Heart right ventricle (tissue), 16 donors: Measurements from ENCODE around the gene ZNF236. TPM values are rescaled to one million over a fixed set of nuclear protein-coding genes. Genes with fewer than 3 reads are reported as not detected.

Experiments used
- ATAC-seq, 8 donors: fragments of 200-7000 bp; cut with Tn5 transposase; one replicate each; pipeline ENCODE4 v1.9.1; 2020; ENCODE audit warnings: mild to moderate bottlenecking in 8 of 8, moderate library complexity in 8 of 8, moderate number of reproducible peaks in 1 of 8
- DNase-seq, 2 donors: peaks; one replicate each; pipeline ENCODE4 v3.0.0-alpha.2; 2020
- H3K27ac ChIP-seq, 10 donors: fragments of 200-600 bp; sonication (generic) in 2 of 10; one replicate each; pipeline versions ENCODE4 v1.5.0 to v1.8.0; 2020 to 2022; ENCODE audit warnings: mild to moderate bottlenecking in 3 of 10
- H3K27me3 ChIP-seq, 7 donors: fragments of 200-600 bp; one replicate each; pipeline ENCODE4 v1.8.0; 2021 to 2022; ENCODE audit warnings: mild to moderate bottlenecking in 2 of 7
- H3K36me3 ChIP-seq, 9 donors: fragments of 200-600 bp; sonication (generic) in 1 of 9; one replicate each; pipeline versions ENCODE4 v1.5.0 to v1.8.0; 2020 to 2022; ENCODE audit warnings: mild to moderate bottlenecking in 2 of 9
- H3K4me1 ChIP-seq, 9 donors: fragments of 200-600 bp; sonication (generic) in 1 of 9; one replicate each; pipeline versions ENCODE4 v1.5.0 to v1.8.0; 2020 to 2022; ENCODE audit warnings: mild to moderate bottlenecking in 4 of 9
- H3K4me3 ChIP-seq, 10 donors: fragments of 200-600 bp; sonication (generic) in 2 of 10; one replicate each; pipeline versions ENCODE4 v1.5.0 to v1.8.0; 2020 to 2022; ENCODE audit warnings: mild to moderate bottlenecking in 7 of 10, moderate library complexity in 2 of 10
- H3K9me3 ChIP-seq, 11 donors: fragments of 200-600 bp in 10 of 11; sonication (generic) in 2 of 11; one replicate each; pipeline versions ENCODE4 v1.5.0 to v1.8.0; 2013 to 2022; ENCODE audit warnings: mild to moderate bottlenecking in 2 of 11, control low read depth in 1 of 11, moderate library complexity in 1 of 11
- WGBS, 2 donors: extraction: QIAGEN DNeasy Blood & Tissue Kit; methylation state at CpG; one replicate each; pipeline ENCODE4 v1.1.7; 2013; ENCODE audit warnings: inconsistent platforms in 1 of 2; 5-methylcytosine and 5-hydroxymethylcytosine counted together
- intact Hi-C, 10 donors: fragments of 100-400 bp; cut with DNase I; formaldehyde crosslinking; loops; one replicate each; pipeline versions ENCODE4 v1.11.1 to v1.14.2; 2022
- polyA plus RNA-seq, 2 donors: library from polyadenylated mRNA; stranded (reverse); fragments of 200-250 nt; gene quantifications; one replicate each; pipeline ENCODE4 v1.2.3, GENCODE V29; 2013
- total RNA-seq, 10 donors: library from RNA; stranded (reverse); fragmentation: NEBNext Ultra II Directional in 3 of 10; extraction: Animal tissue kit (Norgen Biotek cat#: 25700) in 3 of 10; gene quantifications; one replicate each; pipeline versions ENCODE4 v1.2.1 to v1.2.4, GENCODE V29; 2021 to 2023
- TF ChIP-seq, protein P1 (sequence below), 9 donors: fragments of 200-600 bp; sonication (generic) in 2 of 9; IDR thresholded peaks; one replicate each; pipeline versions ENCODE4 v1.5.0 to v1.8.0; 2021 to 2022; ENCODE audit warnings: antibody characterized with exemption in 9 of 9, mild to moderate bottlenecking in 5 of 9, moderate library complexity in 1 of 9
- donor health status: Arrhythmogenic right ventricular cardiomyopathy.
- donor health status: ischemic (EF 13 %, LVEDD 7.1; RV severe dilation, severe dysfunction).
- donor health status: healthy with polysubstance abuse.
- donor health status: DM: no; HTN: yes; CAD: no.
- donor health status: DM: no; HTN: no; CAD: no.
- donor health status: ischemic (EF 25% LVEDD 6.9; RV normal size, moderate dysfunction).
- donor health status: ischemic (EF 25% LVEDD 5.7; RV mildly dilated, moderate dysfunction).
- donor health status: healthy.
- donor health status: DM: yes; HTN: yes; CAD: no.
- donor health status: Ischemic cardiomyopathy.
- donor health status: ischemic (EF 35%, LVEDD 5.7; RV mildly dilated, moderate dysfunction).
- donor health status: nonischemic (EF 11% LVEDD 7.7; RV severe dilation, severe dysfunction).
- donor health status: DM: yes; HTN: yes; CAD: no.
- donor health status: PGD.
- donor health status: ischemic (EF 29% LVEDD 5.4; RV normal size, mild dysfunction).
- donor health status: nonischemic (EF 23%, LVEDD 6.1; RV moderate dilation, normal function).

Gene ZNF236
- total and polyA plus RNA-seq, 12 donors = 0.75 to 14.9 (median 12.1) TPM

GRCh38 chr18:76821875-76822505 lies 367 bp upstream of the ZNF236 start:
- TF ChIP-seq, protein P1, sequence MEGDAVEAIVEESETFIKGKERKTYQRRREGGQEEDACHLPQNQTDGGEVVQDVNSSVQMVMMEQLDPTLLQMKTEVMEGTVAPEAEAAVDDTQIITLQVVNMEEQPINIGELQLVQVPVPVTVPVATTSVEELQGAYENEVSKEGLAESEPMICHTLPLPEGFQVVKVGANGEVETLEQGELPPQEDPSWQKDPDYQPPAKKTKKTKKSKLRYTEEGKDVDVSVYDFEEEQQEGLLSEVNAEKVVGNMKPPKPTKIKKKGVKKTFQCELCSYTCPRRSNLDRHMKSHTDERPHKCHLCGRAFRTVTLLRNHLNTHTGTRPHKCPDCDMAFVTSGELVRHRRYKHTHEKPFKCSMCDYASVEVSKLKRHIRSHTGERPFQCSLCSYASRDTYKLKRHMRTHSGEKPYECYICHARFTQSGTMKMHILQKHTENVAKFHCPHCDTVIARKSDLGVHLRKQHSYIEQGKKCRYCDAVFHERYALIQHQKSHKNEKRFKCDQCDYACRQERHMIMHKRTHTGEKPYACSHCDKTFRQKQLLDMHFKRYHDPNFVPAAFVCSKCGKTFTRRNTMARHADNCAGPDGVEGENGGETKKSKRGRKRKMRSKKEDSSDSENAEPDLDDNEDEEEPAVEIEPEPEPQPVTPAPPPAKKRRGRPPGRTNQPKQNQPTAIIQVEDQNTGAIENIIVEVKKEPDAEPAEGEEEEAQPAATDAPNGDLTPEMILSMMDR (IDR thresholded peaks at IDR 0.05) = no peak
- DNase-seq (peak; percentile 49 to 65), ATAC-seq (peak; percentile 68 to 76 (median 70))
- Histone ChIP-seq H3K4me3 (peak overlapping the region; percentile 65 to 98 (median 89)), H3K27ac (peak overlapping the region; percentile 95 to 99 (median 98)), H3K27me3 (no peaks in the 10 kb centered on the region), H3K36me3 (peaks cover 0 to 6% (median 0%) of the 10 kb centered on the region in 9 donors), H3K9me3 (no peaks in the 10 kb centered on the region), H3K4me1 (peaks cover 3 to 41% (median 28%) of the 10 kb centered on the region in 9 donors)
- 1% methylated on average over 43 to 87 of the region's 88 CpGs for WGBS, 2 donors
- intact Hi-C loops = loop anchor here in 1 of 10 donors (5.0 kb wide), 1 partner anchor 355 kb away; no protein-coding TSS in a partner anchor

- intact Hi-C loops = loop anchor here in 1 of 10 donors (5.0 kb wide), 1 partner anchor 356 kb away; no protein-coding TSS in a partner anchor
- ATAC-seq = peak in 1 of 8 donors; percentile 1
- peak in 1 of 2 donors; percentile 16 for DNase-seq
- no peaks in the 10 kb centered on the region for H3K9me3 ChIP-seq
- peak overlapping the region; percentile 26 to 82 (median 72) for H3K4me3 ChIP-seq
- WGBS, 2 donors = 5 to 8% methylated on average over 26 of the region's 26 CpGs
- peaks cover 3 to 43% (median 30%) of the 10 kb centered on the region in 9 donors for H3K4me1 ChIP-seq
- TF ChIP-seq, protein P1 (IDR thresholded peaks at IDR 0.05) = no peak
- H3K36me3 ChIP-seq = peaks cover 0 to 4% (median 0%) of the 10 kb centered on the region in 9 donors
- H3K27ac ChIP-seq = peak overlapping the region; percentile 79 to 99 (median 94)
- no peaks in the 10 kb centered on the region for H3K27me3 ChIP-seq
Measured at GRCh38 chr18:76823161-76823538, 793 bp downstream of the ZNF236 start.

DNA sequence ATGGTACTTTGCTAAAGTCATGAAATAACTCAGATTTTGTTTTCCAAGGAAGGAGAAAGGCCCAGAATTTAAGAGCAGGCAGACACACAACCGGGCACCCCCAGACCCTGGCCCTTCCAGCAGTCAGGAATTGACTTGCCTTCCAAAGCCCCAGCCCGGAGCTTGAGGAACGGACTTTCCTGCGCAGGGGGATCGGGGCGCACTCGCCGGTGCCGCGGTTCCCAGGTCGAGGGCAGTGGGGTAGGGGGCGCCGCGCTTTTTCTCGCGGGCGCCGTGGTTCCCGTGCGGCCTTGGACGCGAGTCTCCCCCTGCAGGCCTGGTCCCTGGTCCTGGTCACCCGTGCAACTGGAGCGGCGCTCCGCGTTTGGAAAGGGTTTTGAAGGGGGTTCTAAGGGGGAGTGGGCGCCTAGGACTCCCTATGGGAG lies 1.2 kb downstream of the ZNF236 start:
- no peaks in the 10 kb centered on the region for H3K27me3 ChIP-seq
- WGBS, 2 donors = 32 to 43% methylated on average over 28 of the region's 28 CpGs
- H3K27ac ChIP-seq = peak overlapping the region in 7 of 10 donors; percentile 88 to 99 (median 97)
- TF ChIP-seq, protein P1 (IDR thresholded peaks at IDR 0.05) = peak in 4 of 9 donors; percentile 16 to 29 (median 25)
- peak in 3 of 8 donors; percentile 7 to 30 (median 13) for ATAC-seq
- no peaks in the 10 kb centered on the region for H3K9me3 ChIP-seq
- DNase-seq = peak in 1 of 2 donors; percentile 28
- intact Hi-C loops = loop anchor here in 1 of 10 donors (5.0 kb wide), 1 partner anchor 356 kb away; no protein-coding TSS in a partner anchor
- peaks cover 3 to 43% (median 30%) of the 10 kb centered on the region in 9 donors for H3K4me1 ChIP-seq
- H3K4me3 ChIP-seq = peak overlapping the region in 9 of 10 donors; percentile 62 to 82 (median 73)
- H3K36me3 ChIP-seq = peaks cover 0 to 3% (median 0%) of the 10 kb centered on the region in 9 donors

DNA sequence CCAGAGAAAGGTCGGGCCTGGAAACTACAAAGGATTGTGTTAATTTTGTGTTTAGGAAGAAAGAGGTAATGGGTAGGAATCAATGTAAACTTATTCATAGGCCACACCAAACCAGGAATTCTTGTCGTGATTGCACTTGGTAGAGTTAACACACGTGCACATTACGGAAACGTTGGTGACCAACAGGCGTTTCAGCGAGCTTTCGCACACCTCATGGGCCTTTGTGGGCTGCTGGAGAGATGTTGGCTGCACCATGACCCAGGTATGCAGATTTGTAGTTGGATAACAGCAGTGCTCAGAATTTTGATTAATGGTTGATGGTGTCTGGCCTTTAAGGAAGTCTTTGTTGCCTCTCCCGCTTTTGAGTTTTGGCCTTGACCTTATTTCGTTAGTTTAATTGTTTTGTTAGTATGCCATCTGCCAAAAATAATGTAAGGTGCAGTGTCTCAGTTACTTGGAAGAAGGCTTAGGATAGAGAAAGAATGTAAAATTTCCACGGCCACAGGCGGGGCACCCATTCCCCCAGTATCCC lies 1.9 kb downstream of the ZNF236 start:
- Histone ChIP-seq H3K27me3 (no peaks in the 10 kb centered on the region), H3K9me3 (no peaks in the 10 kb centered on the region), H3K36me3 (peaks cover 0 to 3% (median 0%) of the 10 kb centered on the region in 9 donors), H3K4me3 (peak overlapping the region in 2 of 10 donors; percentile 71 to 80), H3K4me1 (peaks cover 3 to 37% (median 27%) of the 10 kb centered on the region in 9 donors), H3K27ac (peak overlapping the region in 3 of 10 donors; percentile 88 to 99 (median 96))
- intact Hi-C loops = loop anchor here in 1 of 10 donors (5.0 kb wide), 1 partner anchor 357 kb away; no protein-coding TSS in a partner anchor
- ATAC-seq (no peak), DNase-seq (no peak)
- 85% methylated on average over 12 of the region's 12 CpGs for WGBS, 2 donors
- TF ChIP-seq, protein P1 (IDR thresholded peaks at IDR 0.05) = no peak
